Esophagus muscularis mucosa (tissue), 4 donors: ENCODE results near the gene UCK1. TPM values are rescaled to one million over a fixed set of nuclear protein-coding genes. Genes with fewer than 3 reads are reported as not detected.
A peak's percentile ranks its signal among the peaks of the same experiment; 100 is the strongest.

Source experiments
- DNase-seq: peaks from one replicate; pipeline ENCODE4 v3.0.0-alpha.2; 2017; ENCODE audit errors: extremely low spot score
- H3K27ac ChIP-seq, 4 donors: fragments of 200-600 bp; sonication (generic); replicated peaks in 1 of 4; 1 replicate in 3 of 4; 2 replicates in 1 of 4; pipeline ENCODE4 v1.5.1; 2016 to 2019; ENCODE audit warnings: mild to moderate bottlenecking in 1 of 4
- H3K27me3 ChIP-seq, 4 donors: fragments of 200-600 bp; sonication (generic); one replicate each; pipeline versions ENCODE4 v1.5.1 to v1.6.0; 2016 to 2019
- H3K36me3 ChIP-seq, 4 donors: fragments of 200-600 bp; sonication (generic); one replicate each; pipeline ENCODE4 v1.5.1; 2016 to 2019
- H3K4me1 ChIP-seq, 4 donors: fragments of 200-600 bp; sonication (generic); one replicate each; pipeline ENCODE4 v1.5.1; 2016 to 2019
- H3K4me3 ChIP-seq, 4 donors: fragments of 200-600 bp; sonication (generic); 1 replicate in 2 of 4; 2 replicates in 2 of 4; pipeline ENCODE4 v1.5.1; 2016 to 2019; ENCODE audit warnings: mild to moderate bottlenecking in 4 of 4, moderate library complexity in 1 of 4
- H3K9me3 ChIP-seq, 4 donors: fragments of 200-600 bp; sonication (generic); 1 replicate in 3 of 4; 2 replicates in 1 of 4; pipeline ENCODE4 v1.5.1; 2016 to 2019
- CTCF ChIP-seq, 3 experiments: fragments of 200-600 bp in 2 of 3; fragments of 450-650 bp in 1 of 3; sonication (generic) in 2 of 3; IDR thresholded peaks; one replicate each; pipeline ENCODE4 v1.5.1; 2017 to 2019; ENCODE audit warnings: antibody characterized with exemption in 3 of 3, mild to moderate bottlenecking in 2 of 3, moderate library complexity in 1 of 3
- EP300 ChIP-seq: sonication (generic); formaldehyde crosslinking; IDR thresholded peaks from one replicate; pipeline ENCODE4 v1.6.1; 2017; ENCODE audit warnings: antibody characterized with exemption
- POLR2A ChIP-seq: fragments of 450-650 bp; IDR thresholded peaks from one replicate; pipeline ENCODE4 v1.6.1; 2017; ENCODE audit warnings: antibody characterized with exemption, moderate library complexity, mild to moderate bottlenecking, low read depth
- POLR2AphosphoS5 ChIP-seq, 2 donors: sonication (generic); formaldehyde crosslinking; IDR thresholded peaks; one replicate each; pipeline ENCODE4 v1.6.1; 2017; ENCODE audit warnings: antibody characterized with exemption in 2 of 2
- WGBS: methylation state at CpG from one replicate; pipeline ENCODE4 v1.1.5; 2018; 5-methylcytosine and 5-hydroxymethylcytosine counted together
- intact Hi-C: fragments of 100-400 bp; cut with DNase I; formaldehyde crosslinking; loops from one replicate; pipeline ENCODE4 v1.15.1; 2023
- total RNA-seq, 4 donors: library from RNA; depleted of rRNA; stranded (reverse); fragments of >200 nt; gene quantifications; one replicate each; pipeline versions ENCODE4 v1.1.0 to v1.2.1, GENCODE V29; 2016

The UCK1 gene
- total RNA-seq, 4 donors from 2014 or later: 47.3 to 63.9 (median 54.0) TPM

GRCh38 chr9:131485206-131485605 is 45.9 kb downstream of the UCK1 start:
- Histone ChIP-seq H3K36me3 (peaks cover 71 to 100% (median 98%) of the 10 kb centered on the region in 4 donors), H3K27ac (peak overlapping the region; percentile 76 to 83 (median 80)), H3K9me3 (no peaks in the 10 kb centered on the region)

GRCh38 chr9:131484560-131485185 is 46.4 kb downstream of the UCK1 start:
- TF ChIP-seq POLR2AphosphoS5 (IDR thresholded peaks at IDR 0.05): no peak
- no peak for TF ChIP-seq CTCF (IDR thresholded peaks at IDR 0.05)
- TF ChIP-seq POLR2A: no peak
- TF ChIP-seq EP300: no peak
- intact Hi-C loops: no loop called here
- Histone ChIP-seq H3K27ac (peak overlapping the region; percentile 76 to 83 (median 80)), H3K36me3 (peaks cover 71 to 100% (median 98%) of the 10 kb centered on the region in 4 donors), H3K9me3 (no peaks in the 10 kb centered on the region), H3K4me3 (no peak overlapping the region), H3K27me3 (no peaks in the 10 kb centered on the region), H3K4me1 (peaks cover 47 to 74% (median 67%) of the 10 kb centered on the region in 4 donors)
- DNase-seq: no peak
- WGBS: 92% methylated on average over 14 of the region's 15 CpGs

More at GRCh38 chr9:131485206-131485605, 45.9 kb downstream of the UCK1 start:
- intact Hi-C loops: no loop called here
- Histone ChIP-seq H3K27me3 (no peaks in the 10 kb centered on the region), H3K4me1 (peaks cover 47 to 73% (median 67%) of the 10 kb centered on the region in 4 donors), H3K4me3 (no peak overlapping the region)
- DNase-seq: no peak
- WGBS: 89% methylated on average over 9 of the region's 12 CpGs
- TF ChIP-seq POLR2A (no peak), EP300 (no peak), POLR2AphosphoS5 (IDR thresholded peaks at IDR 0.05) (no peak), CTCF (IDR thresholded peaks at IDR 0.05) (no peak)

DNA sequence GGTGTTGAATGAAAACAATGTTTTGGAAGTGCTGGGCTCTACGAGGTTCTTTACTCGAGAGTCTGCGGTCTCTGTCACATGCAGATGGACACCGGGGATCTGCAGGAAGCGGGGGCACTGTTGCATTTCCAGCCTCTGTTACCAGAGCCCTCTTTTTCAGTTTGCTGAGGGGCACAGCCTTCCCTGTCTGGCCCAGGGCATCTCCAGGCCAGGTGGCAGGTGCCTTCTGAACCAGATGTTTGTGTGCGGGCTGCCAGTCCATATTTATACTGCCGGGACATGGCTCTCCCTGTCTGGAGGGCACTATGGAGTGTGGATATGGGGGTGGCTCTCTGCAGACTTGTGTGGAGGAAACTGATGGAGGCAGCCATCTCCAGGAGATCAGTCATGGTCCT is 47.0 kb downstream of the UCK1 start:
- Histone ChIP-seq H3K36me3 (peaks cover 73 to 100% (median 98%) of the 10 kb centered on the region in 4 donors), H3K9me3 (no peaks in the 10 kb centered on the region), H3K4me1 (peaks cover 47 to 74% (median 67%) of the 10 kb centered on the region in 4 donors), H3K27me3 (no peaks in the 10 kb centered on the region), H3K4me3 (peak overlapping the region in 1 of 4 donors; percentile 7), H3K27ac (peak overlapping the region; percentile 76 to 83 (median 80))
- no peak for TF ChIP-seq EP300
- no peak for TF ChIP-seq CTCF (IDR thresholded peaks at IDR 0.05)
- TF ChIP-seq POLR2AphosphoS5 (IDR thresholded peaks at IDR 0.05): no peak
- TF ChIP-seq POLR2A: no peak
- no peak for DNase-seq
- intact Hi-C loops: no loop called here
- 36% methylated on average over 6 of the region's 7 CpGs for WGBS

DNA sequence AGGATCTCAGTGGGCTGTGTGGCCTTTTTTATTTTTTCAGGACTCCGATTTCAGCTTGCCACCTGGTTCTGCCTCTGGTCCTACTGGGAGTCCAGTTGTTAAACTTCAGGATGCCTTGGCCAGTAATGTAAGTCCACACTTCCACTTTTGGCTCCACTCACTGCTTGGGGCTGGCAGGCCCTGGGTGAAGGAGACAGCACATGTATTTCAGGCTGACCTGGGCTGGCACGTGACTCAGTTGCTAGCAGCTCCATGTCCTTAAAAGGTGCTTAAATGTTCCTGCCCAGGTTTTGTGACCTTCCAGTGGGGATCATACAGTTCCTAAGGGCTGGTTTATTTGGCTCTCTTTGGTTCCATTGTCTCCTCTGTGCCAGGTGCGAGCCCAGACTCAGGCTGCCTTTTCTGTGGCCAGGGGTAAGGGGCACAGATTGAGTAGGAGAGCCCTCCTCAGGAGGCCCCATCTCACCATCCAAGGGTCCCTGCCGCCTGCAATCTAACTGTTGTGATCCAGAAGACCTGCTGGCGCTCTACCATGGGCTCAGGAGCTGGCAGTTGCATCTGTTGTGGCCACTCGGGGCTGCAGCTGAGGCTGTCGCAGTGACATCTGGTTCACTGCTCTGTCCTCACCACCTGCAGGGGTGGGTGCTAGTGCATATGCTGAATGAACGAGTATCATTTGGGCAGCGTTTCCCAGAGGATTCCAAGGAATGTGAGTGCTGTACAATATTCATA is 47.6 kb downstream of the UCK1 start:
- Histone ChIP-seq H3K27me3 (no peaks in the 10 kb centered on the region), H3K4me1 (peaks cover 47 to 75% (median 68%) of the 10 kb centered on the region in 4 donors), H3K4me3 (peak overlapping the region in 1 of 4 donors; percentile 7), H3K36me3 (peaks cover 71 to 100% (median 98%) of the 10 kb centered on the region in 4 donors), H3K9me3 (no peaks in the 10 kb centered on the region), H3K27ac (peak overlapping the region; percentile 76 to 83 (median 80))
- DNase-seq: no peak
- TF ChIP-seq CTCF (IDR thresholded peaks at IDR 0.05): no peak
- TF ChIP-seq EP300: peak; percentile 38
- peak; percentile 78 to 86 for TF ChIP-seq POLR2AphosphoS5 (IDR thresholded peaks at IDR 0.05)
- 38% methylated on average over 6 of the region's 9 CpGs for WGBS
- intact Hi-C loops: no loop called here
